Smooth muscle cell (in vitro differentiated cells): ENCODE measurements around the gene BEND3. TPM values are rescaled to one million over a fixed set of nuclear protein-coding genes. Genes with fewer than 3 reads are reported as not detected.
"Not testable (repeated sequence)": the region's sequence is repeated elsewhere in the genome, so short reads cannot be mapped to it uniquely, and the experiment has no call there.

Source experiments
- DNase-seq: peaks from one replicate; lab custom pipeline; 2025; ENCODE audit not compliant: unreplicated experiment; lab: John Stamatoyannopoulos, UW
- H2AFZ ChIP-seq: fragments of 200-600 bp; sonication (generic); 2 replicates; pipeline ENCODE4 v1.6.0; 2016; ENCODE audit warnings: antibody characterized with exemption, low read depth, mild to moderate bottlenecking
- H3F3A ChIP-seq: fragments of 200-600 bp; sonication (generic); 2 replicates; pipeline ENCODE4 v1.6.0; 2017; ENCODE audit warnings: antibody characterized with exemption, low read depth
- H3K27ac ChIP-seq: fragments of 200-600 bp; sonication (generic); 2 replicates; pipeline ENCODE4 v1.5.1; 2016; ENCODE audit warnings: low read depth, mild to moderate bottlenecking
- H3K27me3 ChIP-seq: fragments of 200-600 bp; sonication (generic); 2 replicates; pipeline ENCODE4 v1.6.1; 2016; ENCODE audit warnings: low read depth, mild to moderate bottlenecking
- H3K36me3 ChIP-seq: fragments of 200-600 bp; sonication (generic); 2 replicates; pipeline ENCODE4 v1.5.1; 2016; ENCODE audit warnings: low read depth
- H3K4me1 ChIP-seq: fragments of 200-600 bp; sonication (generic); 2 replicates; pipeline ENCODE4 v1.5.1; 2016; ENCODE audit warnings: low read depth
- H3K4me2 ChIP-seq: fragments of 200-600 bp; sonication (generic); 2 replicates; pipeline ENCODE4 v1.6.0; 2016; ENCODE audit warnings: mild to moderate bottlenecking
- H3K4me3 ChIP-seq: fragments of 200-600 bp; sonication (generic); 2 replicates; pipeline ENCODE4 v1.5.1; 2016; ENCODE audit warnings: mild to moderate bottlenecking
- H3K79me2 ChIP-seq: fragments of 200-600 bp; sonication (generic); 2 replicates; pipeline ENCODE4 v1.6.0; 2016; ENCODE audit warnings: low read depth, mild to moderate bottlenecking
- H3K9ac ChIP-seq: fragments of 200-600 bp; sonication (generic); 2 replicates; pipeline ENCODE4 v1.6.0; 2016; ENCODE audit warnings: low read depth
- H3K9me3 ChIP-seq: fragments of 200-600 bp; sonication (generic); replicated peaks from 2 replicates; pipeline ENCODE4 v1.5.1; 2016; ENCODE audit warnings: low read depth
- H4K20me1 ChIP-seq: fragments of 200-600 bp; sonication (generic); 2 replicates; pipeline ENCODE4 v1.6.0; 2016; ENCODE audit warnings: low read depth
- WGBS: methylation state at CpG from one replicate; pipeline ENCODE4 v1.1.7; 2016; ENCODE audit warnings: low lambda C conversion rate; 5-methylcytosine and 5-hydroxymethylcytosine counted together
- polyA plus RNA-seq: library from polyadenylated mRNA; unstranded; fragments of >200 nt; fragmentation: Nextera tagmentation; extraction: Ambion mirVana; gene quantifications from 2 replicates; pipeline ENCODE4 v1.2.1, GENCODE V29; 2016
- total RNA-seq: library from RNA; depleted of rRNA; stranded (reverse); fragments of >200 nt; gene quantifications from 2 replicates; pipeline ENCODE4 v1.2.3, GENCODE V29; 2014
- TF ChIP-seq, protein P1 (sequence below): fragments of 200-600 bp; sonication (generic); IDR thresholded peaks from 2 replicates; pipeline ENCODE4 v1.5.1; 2017; ENCODE audit warnings: borderline replicate concordance, mild to moderate bottlenecking, antibody characterized with exemption; ENCODE audit not compliant: insufficient read depth, poor library complexity, severe bottlenecking

Gene BEND3
- 2.7 and 3.5 TPM in 2 replicates for total RNA-seq
- 0.91 and 2.3 TPM in 2 replicates for polyA plus RNA-seq

DNA sequence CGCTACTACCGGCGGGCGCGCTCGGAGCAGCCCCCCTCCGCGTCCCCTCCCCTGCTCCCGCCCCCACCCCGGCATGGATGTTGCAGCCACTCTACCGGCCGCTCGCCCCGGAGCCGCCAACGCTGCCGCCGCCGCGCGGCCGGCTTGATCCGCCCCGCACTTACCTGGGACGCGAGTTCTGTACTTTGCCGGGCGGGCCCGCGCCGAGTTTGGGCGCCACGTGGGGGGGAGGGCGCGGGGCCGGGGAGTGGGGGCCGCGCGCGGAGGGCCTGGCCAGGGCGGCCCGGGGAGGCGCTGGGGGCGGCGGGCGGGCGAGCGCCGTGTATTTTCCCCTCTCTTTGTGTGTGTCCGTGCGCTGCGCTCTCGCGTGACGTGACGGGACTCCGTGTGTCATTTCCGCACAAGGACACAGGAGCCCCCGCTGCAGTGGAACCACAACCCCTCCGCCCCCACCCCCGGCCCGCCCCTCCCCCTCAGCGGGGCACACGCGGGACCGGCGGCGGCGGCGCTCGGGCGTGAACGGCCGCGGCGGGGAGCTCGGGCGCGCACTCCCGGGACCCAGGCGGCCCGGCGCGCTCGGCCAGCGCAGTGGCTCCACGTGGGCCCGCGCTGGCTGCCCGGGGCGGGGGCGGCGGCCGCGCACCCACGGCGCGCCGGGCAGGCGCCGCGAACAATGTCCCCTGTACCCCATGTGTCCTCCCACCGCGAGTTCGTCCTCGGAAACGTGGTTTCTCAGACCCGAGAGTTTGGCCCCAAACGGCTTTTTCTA lies at the start of gene BEND3:
Gene BEND3, minus strand, starts transcription at position 590 of the 769 bp plus-strand sequence. CDS start 16,230 bp downstream, outside the sequence.
- peak within 1 kb of the TSS; percentile 58 for H2AFZ ChIP-seq
- H3K9me3 ChIP-seq: no peaks in the 10 kb centered on the region
- H3K4me1 ChIP-seq: peaks cover 22% of the 10 kb centered on the region
- no peaks in the 10 kb centered on the region for H3K79me2 ChIP-seq
- no peaks in the 10 kb centered on the region for H3K36me3 ChIP-seq
- no peak within 1 kb of the TSS for H3K9ac ChIP-seq
- H4K20me1 ChIP-seq: peaks cover 29% of the 10 kb centered on the region
- TF ChIP-seq, protein P1, sequence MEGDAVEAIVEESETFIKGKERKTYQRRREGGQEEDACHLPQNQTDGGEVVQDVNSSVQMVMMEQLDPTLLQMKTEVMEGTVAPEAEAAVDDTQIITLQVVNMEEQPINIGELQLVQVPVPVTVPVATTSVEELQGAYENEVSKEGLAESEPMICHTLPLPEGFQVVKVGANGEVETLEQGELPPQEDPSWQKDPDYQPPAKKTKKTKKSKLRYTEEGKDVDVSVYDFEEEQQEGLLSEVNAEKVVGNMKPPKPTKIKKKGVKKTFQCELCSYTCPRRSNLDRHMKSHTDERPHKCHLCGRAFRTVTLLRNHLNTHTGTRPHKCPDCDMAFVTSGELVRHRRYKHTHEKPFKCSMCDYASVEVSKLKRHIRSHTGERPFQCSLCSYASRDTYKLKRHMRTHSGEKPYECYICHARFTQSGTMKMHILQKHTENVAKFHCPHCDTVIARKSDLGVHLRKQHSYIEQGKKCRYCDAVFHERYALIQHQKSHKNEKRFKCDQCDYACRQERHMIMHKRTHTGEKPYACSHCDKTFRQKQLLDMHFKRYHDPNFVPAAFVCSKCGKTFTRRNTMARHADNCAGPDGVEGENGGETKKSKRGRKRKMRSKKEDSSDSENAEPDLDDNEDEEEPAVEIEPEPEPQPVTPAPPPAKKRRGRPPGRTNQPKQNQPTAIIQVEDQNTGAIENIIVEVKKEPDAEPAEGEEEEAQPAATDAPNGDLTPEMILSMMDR: no peak
- peak; percentile 32 for DNase-seq
- H3F3A ChIP-seq: peaks cover 5% of the 10 kb centered on the region
- H3K4me3 ChIP-seq: peak within 1 kb of the TSS; percentile 79
- under 1% methylated on average over 54 of the region's 109 CpGs for WGBS
- H3K4me2 ChIP-seq: peak within 1 kb of the TSS; percentile 98
- H3K27me3 ChIP-seq: peaks cover 16% of the 10 kb centered on the region
- H3K27ac ChIP-seq: peak within 1 kb of the TSS; percentile 7

DNA sequence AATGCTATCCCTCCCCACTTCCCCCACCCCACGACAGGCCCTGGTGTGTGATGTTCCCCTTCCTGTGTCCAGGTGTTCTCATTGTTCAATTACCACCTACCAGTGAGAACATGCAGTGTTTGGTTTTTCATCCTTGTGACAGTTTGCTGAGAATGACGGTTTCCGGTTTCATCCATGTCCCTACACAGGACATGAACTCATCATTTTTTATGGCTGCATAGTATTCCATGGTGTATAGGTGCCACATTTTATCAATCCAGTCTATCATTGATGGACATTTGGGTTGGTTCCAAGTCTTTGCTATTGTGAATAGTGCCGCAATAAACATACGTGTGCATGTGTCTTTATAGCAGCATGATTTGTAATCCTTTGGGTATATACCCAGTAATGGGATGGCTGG lies 49.0 kb upstream of the BEND3 start:
- not testable (repeated sequence) for H3K27me3 ChIP-seq, H3K9ac ChIP-seq, H3K4me1 ChIP-seq, H4K20me1 ChIP-seq, H3K9me3 ChIP-seq, H3K36me3 ChIP-seq, H3K4me2 ChIP-seq, H2AFZ ChIP-seq, H3K27ac ChIP-seq, H3F3A ChIP-seq, H3K79me2 ChIP-seq, DNase-seq, H3K4me3 ChIP-seq
- 94% methylated on average over 5 of the region's 5 CpGs for WGBS

DNA sequence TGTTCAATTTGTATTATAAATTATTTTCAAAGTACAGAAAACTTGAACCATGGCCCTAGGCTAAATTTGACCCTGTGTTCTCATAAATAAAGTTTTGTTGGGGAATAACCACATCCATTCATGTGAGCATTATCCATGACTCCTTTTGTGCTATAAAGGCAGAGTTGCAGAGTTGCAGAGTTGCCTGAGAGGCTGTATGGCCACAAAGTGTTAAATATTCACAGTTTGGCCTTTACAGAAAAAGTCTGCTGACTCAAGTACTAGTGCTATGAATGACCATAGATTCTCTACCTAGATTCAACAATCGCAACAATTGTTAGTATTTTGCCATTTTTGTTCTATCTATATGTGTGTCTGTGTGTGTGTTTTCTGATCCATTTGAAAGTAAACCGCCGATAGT lies 46.2 kb upstream of the BEND3 start:
- 97% methylated on average over 3 of the region's 3 CpGs for WGBS
- TF ChIP-seq, protein P1: no peak
- H2AFZ ChIP-seq: no peak overlapping the region
- no peak overlapping the region for H3K9ac ChIP-seq
- no peaks in the 10 kb centered on the region for H3K9me3 ChIP-seq
- no peak for DNase-seq
- no peaks in the 10 kb centered on the region for H3F3A ChIP-seq
- H3K4me2 ChIP-seq: no peak overlapping the region
- H3K4me1 ChIP-seq: no peaks in the 10 kb centered on the region
- no peak overlapping the region for H3K4me3 ChIP-seq
- no peak overlapping the region for H3K27ac ChIP-seq
- no peaks in the 10 kb centered on the region for H3K27me3 ChIP-seq
- no peaks in the 10 kb centered on the region for H3K36me3 ChIP-seq
- no peaks in the 10 kb centered on the region for H4K20me1 ChIP-seq
- no peaks in the 10 kb centered on the region for H3K79me2 ChIP-seq

DNA sequence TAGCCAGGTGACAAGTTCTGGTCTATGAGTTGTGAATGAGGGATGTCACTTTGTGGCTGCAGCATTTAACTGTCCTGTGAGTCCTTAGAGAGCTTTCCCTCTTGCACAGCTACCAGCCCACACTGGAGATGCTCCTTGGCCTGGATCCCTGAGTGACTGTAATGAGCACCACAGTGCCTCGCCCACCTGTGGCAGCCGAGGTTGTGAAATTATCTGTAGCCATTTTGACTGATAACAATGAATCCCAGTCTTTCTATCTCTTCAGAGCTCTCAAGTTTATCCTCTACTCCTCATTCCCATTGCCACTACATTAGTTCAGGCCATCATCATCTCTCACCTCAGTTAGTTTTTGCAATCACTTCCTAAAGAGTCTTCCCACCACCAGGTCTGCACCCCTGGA lies 41.3 kb upstream of the BEND3 start:
- no peak for DNase-seq
- 92% methylated on average over 2 of the region's 2 CpGs for WGBS
- H3K4me3 ChIP-seq: no peak overlapping the region
- no peaks in the 10 kb centered on the region for H3K9me3 ChIP-seq
- no peaks in the 10 kb centered on the region for H3F3A ChIP-seq
- H3K27ac ChIP-seq: no peak overlapping the region
- H3K79me2 ChIP-seq: no peaks in the 10 kb centered on the region
- H3K9ac ChIP-seq: no peak overlapping the region
- H4K20me1 ChIP-seq: no peaks in the 10 kb centered on the region
- TF ChIP-seq, protein P1: no peak
- H2AFZ ChIP-seq: no peak overlapping the region
- no peaks in the 10 kb centered on the region for H3K27me3 ChIP-seq
- no peaks in the 10 kb centered on the region for H3K4me1 ChIP-seq
- H3K36me3 ChIP-seq: no peaks in the 10 kb centered on the region
- H3K4me2 ChIP-seq: no peak overlapping the region
